AG10803 (cell line): ENCODE results near the gene KRT8.
"Not testable (repeated sequence)": the region's sequence is repeated elsewhere in the genome, so short reads cannot be mapped to it uniquely, and the experiment has no call there.

Source experiments
- DNase-seq: peaks from one replicate; pipeline ENCODE4 v3.0.0; 2010; ENCODE audit warnings: low read depth
- H3K4me3 ChIP-seq: 2 replicates; pipeline ENCODE4 v1.5.1; 2011; ENCODE audit warnings: mild to moderate bottlenecking, low read length, control low read depth
- CTCF ChIP-seq: conservative IDR thresholded peaks from 2 replicates; pipeline ENCODE4 v1.5.1; 2011; ENCODE audit warnings: mild to moderate bottlenecking, low read length, control low read depth, inconsistent platforms

The KRT8 gene

GRCh38 chr12:52892207-52892852 is 12.5 kb downstream of the KRT8 start:
- no peak for TF ChIP-seq CTCF
- no peak for DNase-seq
- no peak overlapping the region for H3K4me3 ChIP-seq

GRCh38 chr12:52891044-52891443 is 13.8 kb downstream of the KRT8 start:
- no peak overlapping the region for H3K4me3 ChIP-seq
- no peak for TF ChIP-seq CTCF

GRCh38 chr12:52890417-52890816 is 14.5 kb downstream of the KRT8 start:
- no peak for TF ChIP-seq CTCF
- no peak overlapping the region for H3K4me3 ChIP-seq
- DNase-seq, result no peak

More at GRCh38 chr12:52891044-52891443, 13.8 kb downstream of the KRT8 start:
- DNase-seq, result no peak

GRCh38 chr12:52884526-52885293 is 20.2 kb downstream of the KRT8 start:
- H3K4me3 ChIP-seq, result no peak overlapping the region
- DNase-seq, result peak; percentile 34
- TF ChIP-seq CTCF, result peak; percentile 90

- not testable (repeated sequence) for H3K4me3 ChIP-seq, DNase-seq
Measured at GRCh38 chr12:52880499-52880898, 24.4 kb downstream of the KRT8 start.

GRCh38 chr12:52879394-52880351 is 25.2 kb downstream of the KRT8 start:
- peak; percentile 92 for TF ChIP-seq CTCF
- H3K4me3 ChIP-seq, result peak overlapping the region; percentile 40
- peak; percentile 82 for DNase-seq
